CD4-positive, alpha-beta T cell treated with Interleukin-6 at 100 ng/mL for 8 hours (primary cell): ENCODE data around the gene ACAD10.
"Not testable (repeated sequence)": the region's sequence is repeated elsewhere in the genome, so short reads cannot be mapped to it uniquely, and the experiment has no call there.

Experiments used
- DNase-seq: peaks from one replicate; pipeline ENCODE4 v3.0.0-alpha.2; 2020; ENCODE audit warnings: mixed read lengths, low spot score

Gene ACAD10

DNA sequence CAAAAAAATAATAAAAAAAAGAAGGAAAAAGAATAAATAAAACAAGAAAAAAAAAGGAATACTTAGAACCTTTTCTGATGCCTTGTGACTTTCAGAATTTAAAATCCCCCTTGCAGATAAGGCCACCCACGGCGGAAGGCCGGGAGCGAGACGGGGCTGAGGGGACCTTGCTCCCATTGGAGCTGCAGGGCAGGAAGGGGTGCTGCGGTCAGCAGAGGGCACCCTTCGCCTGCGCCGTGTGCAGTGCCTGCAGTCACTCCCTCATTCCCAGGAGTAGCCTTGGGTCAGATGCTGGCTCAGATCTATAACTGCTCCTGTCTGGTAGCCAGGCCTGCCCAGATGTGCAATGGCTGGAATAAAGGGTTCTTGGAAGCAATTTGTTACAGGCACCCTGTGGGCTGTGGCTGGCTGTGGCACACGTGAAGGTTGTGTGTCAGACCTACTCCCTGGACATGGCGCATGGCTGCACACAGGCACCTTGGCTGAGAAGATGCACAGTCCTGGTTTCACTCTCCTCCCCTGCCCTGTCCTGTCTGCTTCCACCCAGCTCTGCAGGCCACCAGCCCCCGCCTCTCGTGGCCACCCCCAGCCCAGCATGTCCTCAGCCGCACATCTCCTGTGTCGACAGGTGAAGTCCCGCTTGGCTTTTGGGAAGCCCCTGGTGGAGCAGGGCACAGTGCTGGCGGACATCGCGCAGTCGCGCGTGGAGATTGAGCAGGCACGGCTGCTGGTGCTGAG is 67.5 kb downstream of the ACAD10 start:
- DNase-seq: no peak

DNA sequence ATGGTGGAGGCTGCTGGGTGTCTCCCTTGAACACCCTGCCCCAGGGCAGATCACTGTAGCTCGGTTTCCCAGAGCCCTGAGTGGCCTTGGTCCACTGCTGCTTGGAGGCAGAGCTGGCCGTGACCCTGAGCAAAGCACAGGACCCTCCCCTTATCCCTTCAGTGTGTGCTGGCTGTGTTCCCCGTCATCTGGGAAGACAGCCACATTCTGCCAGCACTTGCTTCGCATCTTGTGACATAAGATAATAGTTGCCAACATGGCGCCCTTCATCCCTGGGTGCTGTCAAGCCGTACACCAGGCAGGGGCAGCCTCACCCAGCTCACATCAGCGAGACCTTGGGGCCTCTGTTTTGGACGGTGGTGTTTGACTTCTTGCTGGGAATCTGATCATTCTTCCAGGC is 68.8 kb downstream of the ACAD10 start:
- no peak for DNase-seq

DNA sequence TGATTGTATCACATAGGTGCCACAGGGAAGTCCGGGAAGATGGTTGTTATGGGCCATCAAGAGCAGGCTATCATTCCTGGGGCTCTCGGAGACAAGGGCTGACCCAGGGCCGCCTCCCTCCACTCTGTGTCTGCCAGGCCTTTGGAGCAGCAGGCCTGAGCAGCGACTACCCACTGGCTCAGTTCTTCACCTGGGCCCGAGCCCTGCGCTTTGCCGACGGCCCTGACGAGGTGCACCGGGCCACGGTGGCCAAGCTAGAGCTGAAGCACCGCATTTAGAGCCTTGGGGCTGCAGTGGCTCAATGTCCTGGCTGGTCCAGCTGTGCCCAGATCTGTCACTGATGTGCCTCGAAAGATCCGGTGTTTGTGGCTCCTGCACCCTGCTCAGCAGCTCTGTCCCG is 70.3 kb downstream of the ACAD10 start:
- DNase-seq: no peak

DNA sequence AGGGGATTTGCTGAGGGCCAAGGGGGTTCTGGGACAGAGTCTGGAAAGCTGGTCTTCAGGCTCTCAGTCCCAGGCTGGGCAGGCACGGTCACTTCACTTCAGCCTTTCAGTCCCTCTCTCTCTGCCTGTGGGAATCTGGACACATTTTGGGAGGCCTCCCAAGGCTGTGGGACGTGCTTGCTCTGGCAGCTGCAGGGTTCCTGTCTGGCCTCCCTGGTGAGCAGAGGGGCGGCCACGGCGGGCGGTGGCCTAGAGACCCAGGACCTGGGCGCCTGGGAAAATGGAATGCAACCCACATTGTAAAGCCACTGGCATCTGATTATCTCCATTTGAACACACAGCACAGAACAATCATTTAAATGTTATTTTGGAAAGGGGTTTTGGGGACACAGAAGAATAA is 70.8 kb downstream of the ACAD10 start:
- DNase-seq: no peak

DNA sequence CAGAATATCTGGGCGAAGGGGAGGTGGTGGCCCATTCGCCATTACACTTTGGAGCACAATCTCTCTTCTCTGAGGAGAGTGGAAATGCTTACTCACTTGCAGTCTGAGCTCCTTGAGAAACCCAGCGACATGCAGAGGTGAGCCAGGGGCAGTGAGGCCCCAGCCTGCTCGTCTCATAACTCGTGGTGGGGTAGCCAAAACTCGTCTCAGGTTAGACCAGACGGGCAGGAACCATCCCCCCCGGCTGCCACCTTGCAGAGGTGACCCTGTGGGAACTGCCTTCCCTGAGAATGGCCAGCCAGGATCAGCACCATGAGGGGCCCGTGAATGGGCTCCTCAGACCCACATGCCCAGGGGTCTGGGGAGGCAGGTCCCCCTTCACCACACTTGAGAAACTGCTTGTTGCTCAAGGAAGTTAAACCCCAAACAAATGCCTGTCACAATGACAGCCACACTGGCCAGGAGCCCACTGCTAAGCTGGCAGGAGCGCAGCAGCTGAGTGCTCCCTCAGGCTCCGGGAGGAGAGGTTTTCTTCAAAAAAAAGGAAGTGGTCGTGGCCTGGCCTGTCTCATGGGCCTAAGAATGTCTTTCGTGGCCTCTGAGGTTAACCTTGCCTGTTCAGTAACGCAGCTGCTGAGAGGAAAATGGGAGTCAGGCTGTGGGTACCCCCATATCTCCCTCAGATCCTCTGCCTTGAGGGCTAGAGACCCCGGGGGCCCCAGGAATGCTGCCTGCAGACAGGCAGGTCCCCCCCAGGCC is 71.7 kb downstream of the ACAD10 start:
- DNase-seq: no peak

DNA sequence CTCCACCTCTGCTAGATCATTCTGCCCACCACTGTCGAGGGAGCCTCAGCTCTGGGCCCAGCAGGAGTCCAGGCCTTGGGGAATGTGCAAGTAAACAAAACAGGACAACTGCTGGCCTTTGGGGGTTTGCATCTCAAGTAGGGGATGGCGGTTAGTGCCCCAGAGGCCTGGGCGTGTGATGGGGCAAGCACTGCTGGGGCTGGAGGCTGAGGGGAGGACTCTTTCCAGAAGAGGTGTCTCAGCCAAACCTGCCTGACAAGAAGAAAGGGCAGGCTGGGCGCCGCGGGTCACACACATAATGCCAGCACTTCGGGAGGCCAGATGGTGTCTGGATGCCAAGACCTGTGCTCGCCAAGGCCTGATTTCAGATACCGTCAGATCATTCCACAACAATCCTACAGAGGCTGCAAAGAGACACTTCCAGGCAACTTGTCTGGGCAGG is 72.3 kb downstream of the ACAD10 start:
- no peak for DNase-seq

DNA sequence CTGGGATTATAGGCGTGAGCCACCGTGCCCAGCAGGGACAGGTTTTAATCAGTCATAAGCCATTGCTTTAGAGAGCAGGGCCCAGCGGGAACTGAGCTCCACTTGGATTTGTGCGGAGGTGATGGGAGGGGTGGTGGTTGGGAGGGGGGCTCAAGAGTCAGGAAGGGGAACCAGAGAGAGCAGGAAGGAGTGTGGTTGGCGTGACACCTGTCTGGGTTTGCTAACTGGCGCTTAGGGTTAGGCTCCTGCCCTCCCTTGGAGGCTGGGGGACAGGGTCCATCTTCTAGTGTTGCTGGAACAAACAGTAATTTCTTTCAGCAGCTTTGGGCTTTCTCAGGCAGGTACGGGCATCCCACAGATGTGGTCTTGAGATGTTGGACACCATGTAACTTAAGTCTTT is 73.4 kb downstream of the ACAD10 start:
- no peak for DNase-seq

DNA sequence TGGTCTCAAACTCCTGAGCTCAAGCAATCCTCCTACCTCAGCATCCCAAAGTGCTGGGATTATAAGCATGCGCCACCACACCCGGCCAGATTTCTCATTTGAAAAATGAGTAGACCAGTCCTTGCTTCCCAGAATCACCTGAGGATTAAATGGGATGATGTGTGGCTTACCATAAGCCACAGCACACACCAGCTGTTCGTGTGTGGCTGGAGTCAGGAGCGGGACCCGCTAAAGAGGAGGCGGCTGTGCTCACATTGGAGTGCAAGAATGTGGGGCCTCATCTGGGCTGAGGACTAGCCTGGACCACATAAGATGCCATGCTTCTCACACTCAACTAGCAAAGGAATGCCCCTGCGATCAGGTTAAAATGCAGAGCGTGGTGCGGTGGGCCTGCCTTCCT is 74.1 kb downstream of the ACAD10 start:
- DNase-seq: no peak

DNA sequence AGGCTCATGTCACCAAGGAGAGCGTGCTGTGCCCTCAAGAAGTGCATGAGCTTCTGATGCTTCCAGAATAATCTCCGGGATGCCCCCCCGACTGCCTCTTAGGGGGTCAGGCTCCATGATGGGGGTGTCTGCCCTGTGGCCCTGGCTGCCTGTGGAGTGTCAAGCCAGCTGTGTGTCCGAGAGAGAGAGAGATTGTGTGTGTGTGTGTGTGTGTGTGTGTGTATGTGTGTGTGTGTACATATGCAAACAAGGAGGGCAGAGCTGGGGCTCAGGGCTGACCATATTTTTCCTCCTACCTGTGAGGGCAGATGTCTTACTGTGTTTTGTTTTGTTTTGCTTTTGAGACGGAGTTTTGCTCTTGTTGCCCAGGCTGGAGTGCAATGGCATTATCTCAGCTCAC is 75.2 kb downstream of the ACAD10 start:
- DNase-seq: no peak

DNA sequence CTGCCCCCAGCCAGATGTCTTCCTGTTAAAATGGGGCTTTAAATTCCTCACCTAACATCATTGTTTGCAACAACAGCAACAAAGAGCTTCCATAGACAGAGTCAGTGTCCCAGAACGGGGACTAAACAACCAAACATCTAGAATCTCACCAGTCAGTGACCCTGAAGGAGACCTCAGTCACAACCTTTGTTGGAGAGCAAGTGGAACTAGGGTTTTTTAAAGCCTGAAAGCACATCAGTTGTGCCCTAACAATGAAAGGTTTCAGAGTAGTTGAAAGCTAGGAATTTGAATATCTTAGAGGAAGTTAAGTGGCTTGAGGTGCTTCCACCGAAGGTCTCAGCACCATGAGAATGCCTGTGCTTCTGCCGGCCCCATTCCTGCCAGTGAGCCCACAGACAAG is 75.9 kb downstream of the ACAD10 start:
- no peak for DNase-seq

DNA sequence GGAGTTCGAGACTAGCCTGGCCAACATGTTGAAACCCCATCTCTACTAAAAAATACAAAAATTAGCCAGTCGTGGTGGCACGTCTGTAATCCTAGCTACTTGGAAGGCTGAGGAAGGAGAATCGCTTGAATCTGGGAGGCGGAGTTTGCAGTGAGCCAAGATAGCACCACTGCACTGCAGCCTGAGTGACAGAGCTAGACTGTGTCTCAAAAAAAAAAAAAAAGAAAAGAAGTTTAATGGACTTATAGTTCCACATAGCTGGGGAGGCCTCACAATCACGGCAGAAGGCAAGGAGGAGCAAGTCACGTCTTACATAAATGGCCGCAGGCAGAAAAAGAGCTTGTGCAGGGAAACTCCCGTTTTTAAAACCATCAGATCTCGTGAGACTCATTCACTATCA is 77.7 kb downstream of the ACAD10 start:
- not testable (repeated sequence) for DNase-seq

DNA sequence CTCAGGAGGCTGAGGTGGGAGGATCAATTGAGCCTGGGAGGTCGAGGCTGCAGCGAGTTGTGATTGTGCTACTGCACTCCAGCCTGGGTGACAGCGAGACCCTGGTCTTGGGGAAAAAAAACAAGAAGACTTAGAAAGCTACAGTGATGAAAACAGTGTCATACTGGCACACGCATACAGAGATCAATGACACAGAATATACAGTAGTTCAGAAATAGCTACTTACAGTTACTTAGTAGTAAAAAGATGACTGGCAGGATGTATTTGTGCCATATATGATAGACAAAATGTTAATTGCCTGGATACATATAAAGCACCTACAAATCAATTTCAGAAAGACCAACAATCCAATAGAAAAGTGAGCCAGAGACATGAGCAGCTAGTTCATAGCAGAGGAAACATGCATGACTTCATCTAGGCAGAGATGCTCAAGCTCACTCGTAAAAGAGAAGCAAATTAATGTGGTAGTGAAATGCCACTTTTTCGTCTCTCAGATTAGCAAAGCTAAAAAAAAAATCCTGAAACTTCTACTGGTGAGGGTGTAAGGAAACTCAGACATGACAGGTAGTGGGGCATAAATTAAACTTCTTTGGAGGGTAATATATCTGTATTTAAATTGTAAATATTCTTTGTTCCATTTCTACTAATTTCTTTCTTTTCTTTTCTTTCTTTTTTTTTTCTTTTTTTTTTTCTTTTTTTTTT is 78.4 kb downstream of the ACAD10 start:
- DNase-seq: no peak

DNA sequence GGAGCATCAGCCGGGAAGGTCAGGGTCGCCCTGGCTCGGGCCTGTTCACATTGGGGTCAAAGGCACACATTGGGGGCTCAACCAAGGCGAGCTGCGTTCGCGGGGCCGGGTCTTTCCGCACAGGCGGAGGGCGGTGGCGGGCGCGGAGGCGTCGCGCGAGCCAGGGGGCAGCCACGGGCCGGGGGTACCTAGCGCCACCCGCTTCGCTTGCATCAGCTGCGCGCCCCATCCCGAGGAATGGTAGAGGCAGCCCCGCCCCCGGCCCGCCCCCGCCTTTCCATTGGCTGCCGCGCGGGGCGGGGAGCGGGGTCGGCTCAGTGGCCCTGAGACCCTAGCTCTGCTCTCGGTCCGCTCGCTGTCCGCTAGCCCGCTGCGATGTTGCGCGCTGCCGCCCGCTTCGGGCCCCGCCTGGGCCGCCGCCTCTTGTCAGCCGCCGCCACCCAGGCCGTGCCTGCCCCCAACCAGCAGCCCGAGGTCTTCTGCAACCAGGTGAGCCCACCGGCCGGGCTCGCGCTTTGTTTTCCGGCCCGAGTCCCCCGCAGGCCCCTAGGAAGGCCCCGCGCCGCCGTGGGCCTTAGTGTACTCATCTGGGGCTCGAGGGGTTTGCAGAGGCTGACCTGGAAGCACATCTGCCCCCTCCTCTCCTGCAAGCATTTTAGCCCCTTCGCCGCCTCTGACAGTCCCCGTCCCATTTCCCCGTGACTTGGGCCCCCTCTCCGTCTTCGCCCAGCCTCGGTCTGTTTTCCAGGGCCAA is 80.9 kb downstream of the ACAD10 start, which contains the start of gene ALDH2:
Gene ALDH2, plus strand, starts transcription at position 326 of the 754 bp plus-strand sequence. Its CDS starts 50 bp downstream, at position 376.
- no peak for DNase-seq

DNA sequence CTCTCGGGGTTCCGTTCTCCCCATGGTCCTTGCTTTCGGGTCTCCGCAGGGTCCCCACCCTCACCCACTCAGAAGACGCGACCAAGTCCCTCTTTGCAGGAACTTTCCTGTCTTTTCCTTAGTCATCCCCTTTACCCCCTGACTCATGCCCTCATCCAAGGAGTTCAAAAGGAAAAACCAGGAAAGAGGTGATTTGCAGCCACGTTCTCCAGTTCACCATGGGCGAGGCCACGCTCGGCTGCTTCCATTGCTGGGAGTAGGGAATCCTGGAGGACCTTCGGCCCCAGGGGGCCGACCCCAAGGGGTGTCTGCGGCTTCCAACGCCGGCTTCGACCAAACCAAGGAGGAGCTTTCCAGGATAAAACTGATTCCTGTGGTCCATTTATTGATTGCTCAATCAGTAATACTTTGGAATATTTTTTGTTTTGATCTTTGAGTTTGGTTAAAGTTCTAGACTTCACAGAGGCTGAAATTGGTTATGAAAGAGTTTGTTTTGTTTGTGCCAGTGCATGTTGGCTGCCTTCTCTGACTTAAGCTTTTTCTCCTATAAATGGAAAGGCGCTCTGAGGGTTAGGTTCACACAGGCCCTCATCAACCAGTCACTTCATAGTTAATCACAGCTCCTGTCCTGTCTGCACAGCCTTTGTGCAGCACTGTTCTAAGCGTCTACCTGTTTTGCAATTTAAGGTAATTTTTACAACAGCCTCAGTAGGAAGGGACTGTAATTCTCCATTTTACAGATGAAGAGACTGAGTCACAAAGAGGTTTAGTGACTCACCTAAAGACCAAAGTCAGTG is 81.7 kb downstream of the ACAD10 start:
- no peak for DNase-seq

DNA sequence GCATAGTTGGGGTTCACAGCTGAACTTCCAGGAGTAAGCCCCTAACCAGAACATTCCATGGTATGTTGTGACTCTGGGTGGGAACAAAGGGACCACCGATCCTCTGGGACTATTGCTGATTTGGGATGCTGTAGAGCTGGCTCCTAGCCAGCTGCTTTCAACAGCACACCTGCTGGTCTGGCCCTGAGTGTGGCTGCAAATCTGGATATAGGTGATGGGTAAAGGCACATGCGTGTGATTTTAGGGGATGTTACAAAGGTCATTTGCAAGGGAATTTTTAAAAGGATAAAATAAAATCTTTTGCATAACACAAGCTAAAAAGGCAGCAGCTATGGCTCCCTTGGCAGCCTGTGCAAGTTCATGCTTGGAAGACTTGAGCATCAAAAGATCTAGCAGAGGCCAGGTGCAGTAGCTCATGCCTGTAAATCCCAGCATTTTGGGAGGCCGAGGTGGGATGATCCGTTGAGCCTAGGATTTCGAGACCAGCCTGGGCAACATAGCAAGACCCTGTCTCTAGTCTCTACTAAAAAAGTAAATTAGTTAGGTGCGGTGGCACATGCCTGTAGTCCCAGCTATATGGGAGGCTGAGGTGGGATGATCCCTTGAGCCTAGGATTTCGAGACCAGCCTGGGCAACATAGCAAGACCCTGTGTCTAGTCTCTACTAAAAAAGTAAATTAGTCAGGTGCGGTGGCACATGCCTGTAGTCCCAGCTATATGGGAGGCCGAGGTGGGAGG is 82.5 kb downstream of the ACAD10 start:
- DNase-seq: no peak

DNA sequence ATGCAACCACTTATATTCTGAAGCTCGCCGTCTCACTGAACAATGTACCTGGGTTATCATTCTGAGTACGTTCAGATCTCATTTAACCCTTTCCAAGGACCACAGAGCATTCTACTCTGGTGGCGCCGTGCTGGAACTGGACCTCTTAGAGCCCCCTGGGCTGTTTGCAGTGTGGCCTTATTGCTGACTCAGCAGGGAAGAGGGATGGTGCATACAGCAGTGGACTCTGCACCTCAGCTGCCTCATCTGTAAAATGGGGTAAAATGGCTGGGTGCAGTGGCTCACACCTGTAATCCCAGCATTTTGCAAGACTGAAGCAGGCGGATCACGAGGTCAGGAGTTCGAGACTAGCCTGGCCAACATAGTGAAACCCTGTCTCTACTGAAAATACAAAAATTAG is 83.7 kb downstream of the ACAD10 start:
- DNase-seq: no peak

DNA sequence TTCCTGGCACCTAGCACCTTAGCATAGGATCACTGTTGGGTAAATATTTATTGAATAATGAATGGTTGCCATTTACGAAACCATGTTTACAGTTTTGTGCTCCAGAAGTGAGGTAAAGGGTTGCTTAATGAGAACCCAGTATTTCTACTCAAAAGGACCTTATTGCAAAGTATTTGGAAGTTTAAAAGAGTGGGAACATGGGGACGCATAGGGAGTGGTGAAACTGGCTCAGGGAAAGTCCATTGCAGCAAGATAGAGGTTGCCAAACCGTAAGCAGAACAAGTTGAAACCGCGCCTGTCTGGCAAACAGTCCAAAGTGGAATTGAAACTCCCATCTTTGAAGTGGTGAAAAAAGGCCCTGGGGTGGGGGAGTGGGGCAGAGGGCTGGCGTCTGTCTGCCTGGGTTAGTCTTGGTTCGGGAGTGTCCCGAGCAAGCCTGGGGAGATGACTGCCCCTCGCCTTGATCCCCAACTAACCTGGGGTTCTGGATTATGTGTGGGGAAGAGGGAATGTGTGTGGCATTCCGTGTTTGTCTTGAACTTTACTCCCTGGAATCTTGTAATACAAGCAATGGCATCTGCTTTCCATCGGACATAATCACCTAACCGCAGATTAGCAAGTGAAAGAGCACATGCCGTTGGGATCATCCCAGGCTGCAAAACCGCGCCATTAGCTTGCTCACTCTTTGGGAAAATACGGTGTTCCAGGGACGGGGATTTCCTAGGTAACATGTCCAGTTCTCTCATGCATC is 88.1 kb downstream of the ACAD10 start:
- no peak for DNase-seq

DNA sequence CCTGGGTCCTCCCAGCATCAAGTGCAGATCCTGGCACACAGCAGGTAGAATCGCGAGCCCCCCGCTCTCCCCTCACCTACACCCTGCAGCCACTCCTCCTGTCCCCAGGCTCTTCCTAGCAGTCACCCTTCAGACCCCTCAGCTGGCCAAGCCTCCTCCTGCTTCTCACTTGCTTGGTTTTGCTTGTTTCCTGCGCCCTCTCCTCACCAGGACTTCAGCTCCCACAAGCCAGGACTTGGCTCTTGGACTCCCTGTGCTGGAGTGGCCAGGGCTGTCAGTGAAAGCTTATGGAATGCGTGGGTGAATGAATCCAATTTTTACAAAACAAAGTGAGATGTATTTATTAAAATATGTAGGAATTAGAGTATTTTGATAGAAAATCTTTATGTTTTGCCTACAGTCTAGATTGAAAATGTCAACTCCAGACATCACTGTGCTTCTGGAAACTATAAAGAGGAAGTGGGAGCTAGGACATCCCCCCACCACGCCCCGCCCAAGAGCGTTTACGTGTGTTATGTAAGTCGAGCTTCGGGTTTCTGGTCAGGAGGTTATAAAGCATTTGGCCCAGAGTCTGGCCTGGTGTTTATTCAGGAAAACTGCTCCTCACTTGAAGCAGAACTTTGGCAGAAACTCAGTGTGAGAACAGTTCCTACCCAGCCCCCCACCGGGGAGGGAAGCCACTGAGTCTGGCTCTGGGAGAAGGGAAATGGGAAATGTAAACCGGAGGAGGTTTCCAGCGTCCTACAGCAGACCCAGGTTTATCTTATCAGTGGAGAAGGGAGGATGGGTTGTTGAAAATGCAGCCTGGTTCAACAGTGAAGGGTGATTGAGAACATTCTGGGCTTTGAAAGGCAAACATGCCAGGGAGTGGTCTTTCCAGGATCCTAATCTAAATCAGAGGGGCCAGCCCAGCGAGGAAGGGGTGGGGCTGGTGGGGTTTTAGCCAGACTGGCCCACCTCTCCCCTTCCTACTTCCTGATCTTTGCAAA is 89.6 kb downstream of the ACAD10 start:
- DNase-seq: no peak
